NAMALWA (cell line): ENCODE data around the gene SH2D7.
"Not testable (repeated sequence)": the region's sequence is repeated elsewhere in the genome, so short reads cannot be mapped to it uniquely, and the experiment has no call there.

ENCODE experiments used
- DNase-seq: peaks from one replicate; pipeline ENCODE4 v3.0.0-alpha.2; 2015; ENCODE audit warnings: low spot score

SH2D7 gene

DNA sequence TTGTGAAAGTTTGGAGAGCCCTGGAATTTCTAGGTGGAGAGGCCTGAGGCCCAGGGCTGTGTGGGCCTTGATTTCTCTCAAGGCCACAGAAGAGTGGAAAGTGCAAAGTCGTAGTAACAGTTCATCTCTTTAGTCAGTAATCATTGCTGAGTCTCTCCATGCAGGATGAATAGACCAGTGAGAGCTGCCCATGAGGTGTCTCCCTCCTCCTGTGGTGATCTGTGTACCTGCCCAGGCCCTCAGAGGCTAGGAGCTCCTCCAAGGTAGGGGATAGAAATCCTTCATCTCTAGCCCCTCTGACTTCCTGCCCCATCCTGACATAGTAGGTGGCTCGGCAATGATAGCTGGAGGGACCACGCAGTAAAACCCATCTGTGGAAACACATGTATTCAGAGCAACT, 50.0 kb downstream of the SH2D7 start:
- no peak for DNase-seq

DNA sequence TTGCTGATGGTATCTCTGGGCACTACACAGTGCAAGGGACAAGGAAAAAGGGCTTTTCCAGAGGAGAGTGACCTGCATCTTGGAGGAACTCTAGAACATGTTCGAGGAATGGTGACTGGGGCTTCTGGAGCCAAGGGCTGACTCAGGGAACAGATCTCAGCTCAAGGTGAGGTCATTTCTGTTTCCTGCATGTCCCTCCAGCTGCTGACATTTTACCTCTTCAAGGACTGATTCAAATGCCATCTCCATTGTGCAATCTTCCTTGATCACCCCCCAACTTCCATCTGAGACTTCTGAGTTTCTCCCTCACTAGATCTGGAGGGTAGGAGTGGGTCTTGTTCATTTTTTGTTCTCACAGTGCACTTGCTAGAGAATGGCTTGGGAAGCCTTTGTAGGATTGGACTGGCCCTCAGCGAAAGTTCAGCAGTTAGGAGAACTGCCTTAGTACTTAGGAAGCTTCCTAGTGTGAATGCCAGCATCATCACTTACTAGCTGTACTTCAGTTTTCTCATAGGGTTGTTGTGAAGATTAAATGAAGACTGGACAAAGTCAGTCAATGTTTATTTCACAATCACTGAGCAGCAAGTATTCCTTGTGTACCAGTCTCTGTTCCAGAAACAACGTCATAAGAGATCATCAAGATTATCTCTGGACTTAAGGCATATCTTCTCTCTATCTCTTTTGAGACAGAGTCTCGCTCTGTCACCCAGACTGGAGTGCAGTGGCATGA, 54.2 kb downstream of the SH2D7 start:
- no peak for DNase-seq

DNA sequence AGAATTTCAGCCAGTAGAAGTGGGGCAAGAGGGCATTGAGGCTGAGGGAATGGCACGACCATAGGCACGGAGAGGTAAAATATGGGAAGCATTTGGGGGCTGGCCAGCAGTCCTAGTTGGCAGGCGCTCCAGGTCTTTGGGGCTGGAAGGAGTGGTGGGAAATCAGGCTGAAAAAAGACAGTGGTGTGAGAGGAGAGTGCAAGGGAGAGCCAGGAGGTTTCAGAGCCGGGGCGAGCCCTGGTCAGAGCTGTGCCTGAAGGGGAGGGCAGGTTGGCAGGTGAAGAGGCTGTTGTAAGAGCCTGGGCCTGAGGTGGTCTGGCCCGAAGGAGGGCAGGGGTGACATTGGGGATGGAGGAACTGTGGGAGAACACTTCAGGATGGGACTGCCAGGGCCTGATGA, 55.2 kb downstream of the SH2D7 start:
- DNase-seq = no peak

DNA sequence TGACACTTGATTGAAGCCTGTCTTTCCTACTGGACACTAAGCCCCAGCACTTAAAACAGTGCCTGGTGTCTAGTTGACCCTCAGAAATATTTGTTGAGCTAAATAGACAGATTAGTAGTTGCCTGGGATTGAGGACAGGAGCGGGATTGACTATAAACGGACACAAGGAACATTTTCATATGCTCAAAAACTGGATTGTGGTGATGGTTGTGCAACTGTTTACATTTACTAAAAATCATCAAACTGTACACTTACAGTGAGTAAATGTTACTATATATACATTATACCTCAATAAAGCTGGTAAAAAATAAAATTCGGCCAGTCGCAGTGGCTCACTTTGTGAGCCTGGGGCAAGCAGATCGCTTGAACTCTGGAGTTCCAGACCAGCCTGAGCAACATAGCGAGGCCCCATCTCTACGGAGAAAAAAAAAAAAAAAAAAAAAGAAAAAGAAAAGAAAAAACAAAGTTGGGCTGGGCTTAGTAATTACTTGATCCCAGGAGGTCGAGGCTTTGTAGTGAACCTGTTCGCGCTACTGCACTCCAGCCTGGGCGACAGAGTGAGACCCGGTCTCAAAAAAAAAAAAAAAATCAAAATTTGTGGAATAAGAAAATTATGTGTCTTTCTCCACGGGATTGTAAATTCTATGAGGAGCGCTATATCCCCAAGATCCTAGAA, 56.2 kb downstream of the SH2D7 start:
- no peak for DNase-seq

DNA sequence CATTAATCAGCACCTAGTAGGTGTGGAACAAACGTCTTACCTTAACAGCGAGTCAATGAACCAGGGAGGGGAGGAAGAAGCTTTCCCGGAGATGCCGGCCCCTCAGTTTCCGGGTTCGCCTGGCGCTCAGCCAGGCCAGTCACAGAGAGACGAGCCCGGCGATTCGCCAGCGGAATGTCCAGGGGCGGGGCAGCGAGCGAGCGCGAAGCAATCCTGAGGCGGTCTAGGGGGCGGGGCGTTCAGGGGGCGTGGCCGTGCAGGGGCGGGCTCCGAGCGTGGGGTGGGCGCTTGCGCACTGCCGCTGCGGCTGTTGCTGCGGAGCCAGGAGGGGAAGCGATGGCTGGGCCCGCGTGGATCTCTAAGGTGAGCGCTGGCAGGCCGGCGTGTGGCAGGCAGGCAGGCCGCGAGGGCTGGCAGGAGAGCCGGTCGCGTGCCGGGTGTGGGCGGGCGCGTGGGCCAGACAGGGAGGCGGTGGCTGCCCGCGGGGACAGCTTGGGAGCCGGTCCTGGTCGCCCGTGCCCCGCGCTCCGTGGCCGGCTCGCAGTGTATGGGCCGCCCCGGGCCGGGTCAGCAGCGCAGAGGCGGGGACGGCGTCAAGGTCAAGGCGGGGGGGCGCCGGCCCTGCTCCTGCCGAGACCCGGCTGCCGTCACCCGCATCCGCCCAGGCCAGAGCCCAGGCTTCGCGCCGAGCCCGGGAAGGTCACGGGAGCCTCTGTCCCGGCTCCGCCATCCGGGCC, 56.9 kb downstream of the SH2D7 start, which contains the start of gene IDH3A:
TSS of gene IDH3A (plus strand) at position 295 of the 737 bp plus-strand sequence. CDS start at position 337, 42 bp downstream.
- peak; percentile 97 for DNase-seq

DNA sequence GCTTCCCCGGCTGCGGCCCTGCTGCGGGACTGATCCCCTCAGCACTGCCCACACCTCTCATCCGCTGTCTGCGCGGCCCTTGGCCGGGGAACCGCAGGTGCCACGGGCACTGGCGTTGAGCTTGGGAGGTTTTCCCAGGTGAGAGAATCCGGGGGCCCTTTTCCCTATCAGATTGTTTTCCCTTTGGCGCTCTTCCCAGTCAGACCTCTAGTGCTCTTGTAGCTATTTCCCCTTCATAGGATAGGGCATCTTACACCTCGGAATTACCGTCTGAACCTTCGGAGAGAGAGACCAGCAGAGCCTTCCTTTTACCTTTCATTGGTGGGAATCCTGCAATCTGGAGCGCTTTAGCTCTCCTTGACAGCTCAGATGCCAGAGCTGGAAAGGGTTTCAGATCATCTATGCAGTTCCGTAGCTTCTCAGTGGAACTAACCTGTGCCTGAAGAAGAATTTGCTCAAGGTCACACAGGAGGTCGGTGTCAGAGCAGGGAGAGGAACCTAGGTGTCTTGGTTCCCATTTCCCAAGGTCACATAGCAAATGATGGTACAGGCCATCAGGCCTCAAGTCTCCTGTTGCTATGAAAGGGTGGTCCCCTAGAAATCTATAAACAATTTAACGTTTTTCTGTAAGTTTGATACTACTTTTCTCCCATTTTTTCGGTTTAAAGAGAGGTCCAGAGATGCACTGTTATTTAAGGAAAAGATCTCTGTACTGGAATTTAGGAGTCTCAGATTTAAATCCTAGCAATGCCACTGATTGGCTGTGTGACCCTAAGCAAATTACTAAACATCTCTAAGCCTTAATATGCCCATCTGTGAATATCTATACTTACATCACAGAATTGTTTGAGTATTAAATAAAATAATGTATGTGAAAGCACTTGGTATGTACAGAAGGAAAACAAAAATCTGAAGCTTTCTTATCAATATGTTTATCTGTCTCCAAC, 57.7 kb downstream of the SH2D7 start:
- DNase-seq = peak; percentile 37

DNA sequence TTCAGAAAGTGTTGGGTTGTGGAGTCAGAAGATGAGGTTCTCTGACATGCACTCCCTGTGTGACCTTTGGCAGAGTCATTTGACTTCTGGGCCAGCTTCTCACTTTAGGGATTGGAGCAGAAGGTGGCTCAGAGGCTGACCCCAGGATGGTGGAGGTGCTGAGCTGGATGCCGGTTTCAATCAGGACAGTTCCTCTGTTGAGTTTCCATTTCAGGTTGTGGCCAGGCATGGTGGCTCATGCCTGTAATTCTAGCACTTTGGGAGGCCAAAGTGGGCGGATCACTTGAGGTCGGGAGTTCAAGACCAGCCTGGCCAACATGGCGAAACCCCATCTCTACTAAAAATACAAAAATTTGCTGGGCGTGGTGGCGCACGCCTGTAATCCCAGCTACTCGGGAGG, 58.7 kb downstream of the SH2D7 start:
- DNase-seq = not testable (repeated sequence)
